Measurements from ENCODE around the gene BRD3OS. TPM values are rescaled to one million over a fixed set of nuclear protein-coding genes. Genes with fewer than 3 reads are reported as not detected.
"Not testable (repeated sequence)": the region's sequence is repeated elsewhere in the genome, so short reads cannot be mapped to it uniquely, and the experiment has no call there.

BRD3OS gene
- total RNA-seq, 2 experiments from 2014 or later, result 6.3 to 6.7 TPM

GRCh38 chr9:134067904-134068743 lies 42.8 kb downstream of the BRD3OS start, which contains the start of gene BRD3:
Gene BRD3, minus strand, starts transcription at chr9:134068026. Its CDS starts 14,549 bp downstream, at chr9:134053477.
- DNase-seq, result peak; percentile 80
- CTCF ChIA-PET, result interaction anchor here (0.7 kb wide), 1 partner anchor 1044 kb away, joined by 3 read pairs; no protein-coding TSS in a partner anchor
- intact Hi-C loops (cut with micrococcal nuclease), result loop anchor here (1.0 to 10.0 kb wide), 8 partner anchors 31 to 923 kb away; partner anchors contain the start of genes BRD3OS, RNU6ATAC and VAV2
- Mint-ChIP-seq H3K36me3 (ENCODE audit: low read depth) (peaks cover 2% of the 10 kb centered on the region), H3K4me1 (ENCODE audit: low read depth) (peaks cover 29% of the 10 kb centered on the region), H3K27me3 (ENCODE audit: low read depth) (peaks cover 13% of the 10 kb centered on the region), H3K9me3 (no peaks in the 10 kb centered on the region), H3K4me3 (peak within 1 kb of the TSS; percentile 87), H3K27ac (peak within 1 kb of the TSS; percentile 80)

GRCh38 chr9:134068744-134069479 lies 43.6 kb downstream of the BRD3OS start:
- H3K9me3 Mint-ChIP-seq, result no peaks in the 10 kb centered on the region
- peaks cover 24% of the 10 kb centered on the region for H3K4me1 Mint-ChIP-seq (ENCODE audit: low read depth)
- intact Hi-C loops (cut with micrococcal nuclease), result loop anchor here (1.0 to 10.0 kb wide), 7 partner anchors 30 to 924 kb away; partner anchors contain the start of genes BRD3OS, RNU6ATAC and VAV2
- CTCF ChIA-PET, result interaction anchor here (0.7 kb wide), 1 partner anchor 1045 kb away, joined by 3 read pairs; no protein-coding TSS in a partner anchor
- H3K36me3 Mint-ChIP-seq (ENCODE audit: low read depth), result peaks cover 2% of the 10 kb centered on the region
- peak overlapping the region; percentile 74 for H3K4me3 Mint-ChIP-seq
- H3K27ac Mint-ChIP-seq, result peak overlapping the region; percentile 75
- peaks cover 13% of the 10 kb centered on the region for H3K27me3 Mint-ChIP-seq (ENCODE audit: low read depth)
- no peak for DNase-seq

GRCh38 chr9:134069480-134070399 lies 44.5 kb downstream of the BRD3OS start:
- Mint-ChIP-seq H3K36me3 (ENCODE audit: low read depth) (peaks cover 6% of the 10 kb centered on the region), H3K4me1 (ENCODE audit: low read depth) (peaks cover 21% of the 10 kb centered on the region), H3K27ac (no peak overlapping the region), H3K27me3 (ENCODE audit: low read depth) (peaks cover 13% of the 10 kb centered on the region), H3K9me3 (peaks cover 3% of the 10 kb centered on the region), H3K4me3 (peak overlapping the region; percentile 74)
- intact Hi-C loops (cut with micrococcal nuclease), result loop anchor here (2.0 to 10.0 kb wide), 3 partner anchors 29 to 925 kb away; no protein-coding TSS in a partner anchor
- no peak for DNase-seq
- CTCF ChIA-PET, result no interaction called here

GRCh38 chr9:134071149-134071548 lies 45.9 kb downstream of the BRD3OS start:
- H3K27me3 Mint-ChIP-seq (ENCODE audit: low read depth), result peaks cover 13% of the 10 kb centered on the region

GRCh38 chr9:134072683-134073082 lies 47.4 kb downstream of the BRD3OS start:
- Mint-ChIP-seq H3K9me3 (peaks cover 13% of the 10 kb centered on the region), H3K27me3 (ENCODE audit: low read depth) (peaks cover 13% of the 10 kb centered on the region)
- intact Hi-C loops (cut with micrococcal nuclease); H3K27ac Mint-ChIP-seq; H3K4me3 Mint-ChIP-seq; H3K4me1 Mint-ChIP-seq (ENCODE audit: low read depth); DNase-seq; H3K36me3 Mint-ChIP-seq (ENCODE audit: low read depth): not testable (repeated sequence)
- CTCF ChIA-PET, result interaction anchor here (0.6 kb wide), 1 partner anchor 92 kb away, joined by 6 read pairs; the partner anchor contains the start of gene RNU6ATAC

More at GRCh38 chr9:134071149-134071548, 45.9 kb downstream of the BRD3OS start:
- DNase-seq, result no peak
- intact Hi-C loops (cut with micrococcal nuclease), result no loop called here
- Mint-ChIP-seq H3K36me3 (ENCODE audit: low read depth) (peaks cover 4% of the 10 kb centered on the region), H3K27ac (no peak overlapping the region), H3K4me3 (no peak overlapping the region), H3K4me1 (ENCODE audit: low read depth) (peaks cover 7% of the 10 kb centered on the region), H3K9me3 (peaks cover 5% of the 10 kb centered on the region)
- CTCF ChIA-PET, result interaction anchor here (0.9 kb wide), 1 partner anchor 27 kb away, joined by 6 read pairs; no protein-coding TSS in a partner anchor

GRCh38 chr9:134073500-134073899 lies 48.2 kb downstream of the BRD3OS start:
- no peak for DNase-seq
- Mint-ChIP-seq H3K4me3 (no peak overlapping the region), H3K9me3 (peaks cover 13% of the 10 kb centered on the region), H3K27me3 (ENCODE audit: low read depth) (peaks cover 13% of the 10 kb centered on the region), H3K4me1 (ENCODE audit: low read depth) (peaks cover 5% of the 10 kb centered on the region), H3K36me3 (ENCODE audit: low read depth) (peaks cover 7% of the 10 kb centered on the region), H3K27ac (no peak overlapping the region)
- CTCF ChIA-PET, result no interaction called here
- intact Hi-C loops (cut with micrococcal nuclease), result no loop called here

GRCh38 chr9:134075689-134076088 lies 50.4 kb downstream of the BRD3OS start:
- CTCF ChIA-PET; H3K27me3 Mint-ChIP-seq (ENCODE audit: low read depth); H3K36me3 Mint-ChIP-seq (ENCODE audit: low read depth); H3K27ac Mint-ChIP-seq; H3K4me3 Mint-ChIP-seq; H3K4me1 Mint-ChIP-seq (ENCODE audit: low read depth); intact Hi-C loops (cut with micrococcal nuclease); DNase-seq: not testable (repeated sequence)
- peaks cover 25% of the 10 kb centered on the region for H3K9me3 Mint-ChIP-seq

GRCh38 chr9:134076644-134077043 lies 51.4 kb downstream of the BRD3OS start:
- Mint-ChIP-seq H3K9me3 (peaks cover 25% of the 10 kb centered on the region), H3K4me1 (ENCODE audit: low read depth) (no peaks in the 10 kb centered on the region), H3K36me3 (ENCODE audit: low read depth) (peaks cover 8% of the 10 kb centered on the region), H3K27me3 (ENCODE audit: low read depth) (peaks cover 6% of the 10 kb centered on the region), H3K27ac (no peak overlapping the region), H3K4me3 (no peak overlapping the region)
- CTCF ChIA-PET, result no interaction called here
- DNase-seq, result no peak
- intact Hi-C loops (cut with micrococcal nuclease), result no loop called here

Other genes with a start within 250 kb of the BRD3OS start
- gene VAV2, start 33.2 kb upstream of the BRD3OS start, total RNA-seq, result 1 to 10 TPM; 3.4 to 3.8 TPM
- 10 to 100 TPM; 34.2 to 36.6 TPM for gene BRD3, start 42.5 kb downstream of the BRD3OS start, total RNA-seq
- gene WDR5, start 110.6 kb downstream of the BRD3OS start, total RNA-seq, result 10 to 100 TPM; 39.4 to 40.4 TPM
- gene RNU6ATAC, start 139.1 kb downstream of the BRD3OS start, total RNA-seq, result 10 to 100 TPM in 1 of 2 experiments, not detected in 1; 28.1 TPM